CD4-positive, CD25-positive, alpha-beta regulatory T cell (primary cell): ENCODE data around the gene TOP2B. TPM values are rescaled to one million over a fixed set of nuclear protein-coding genes. Genes with fewer than 3 reads are reported as not detected.

Experiments
- ATAC-seq, 2 donors: fragments of 150-1000 bp; cut with Tn5 transposase; one replicate each; pipeline ENCODE4 v1.10.0; 2021; ENCODE audit warnings: low read depth in 2 of 2, moderate number of reproducible peaks in 2 of 2, moderate library complexity in 1 of 2
- DNase-seq, 3 donors: peaks; one replicate each; pipeline versions ENCODE4 v3.0.0 to v3.0.0-alpha.2; 2012 to 2022; ENCODE audit warnings: mixed read lengths in 1 of 3
- H3K27ac ChIP-seq: one replicate; pipeline ENCODE4 v1.7.0; 2013; ENCODE audit warnings: mild to moderate bottlenecking, low read length; ENCODE audit not compliant: insufficient read depth, poor library complexity, severe bottlenecking
- H3K27me3 ChIP-seq: one replicate; pipeline ENCODE4 v1.7.0; 2013; ENCODE audit warnings: low read length; ENCODE audit not compliant: control insufficient read depth, insufficient read depth
- H3K36me3 ChIP-seq: one replicate; pipeline ENCODE4 v1.7.0; 2013; ENCODE audit warnings: mild to moderate bottlenecking, low read length, moderate library complexity; ENCODE audit not compliant: control insufficient read depth, insufficient read depth
- H3K4me1 ChIP-seq: 2 replicates; pipeline ENCODE4 v1.7.0; 2013; ENCODE audit warnings: mild to moderate bottlenecking, low read length; ENCODE audit not compliant: insufficient read depth, control insufficient read depth, poor library complexity, severe bottlenecking
- H3K4me3 ChIP-seq: one replicate; pipeline ENCODE4 v1.7.0; 2013; ENCODE audit warnings: low read depth, mild to moderate bottlenecking, low read length, moderate library complexity
- H3K9me3 ChIP-seq, 2 experiments: 1 replicate in 1 of 2; 2 replicates in 1 of 2; pipeline ENCODE4 v1.7.0; 2013; ENCODE audit warnings: low read length in 2 of 2, mild to moderate bottlenecking in 1 of 2, moderate library complexity in 1 of 2; ENCODE audit not compliant: control insufficient read depth in 2 of 2
- H3K27ac Mint-ChIP-seq, 3 donors: one replicate each; pipeline ENCODE4 v1.8.0; 2020 to 2022; ENCODE audit warnings: mild to moderate bottlenecking in 3 of 3, mixed read lengths in 3 of 3, moderate library complexity in 2 of 3
- H3K27me3 Mint-ChIP-seq: one replicate; pipeline ENCODE4 v1.8.0; 2022; ENCODE audit warnings: mild to moderate bottlenecking, mixed read lengths
- H3K36me3 Mint-ChIP-seq: one replicate; pipeline ENCODE4 v1.8.0; 2020; ENCODE audit warnings: mixed read lengths
- H3K4me1 Mint-ChIP-seq, 4 donors: one replicate each; pipeline ENCODE4 v1.8.0; 2020 to 2022; ENCODE audit warnings: mixed read lengths in 4 of 4, mild to moderate bottlenecking in 1 of 4
- H3K4me3 Mint-ChIP-seq, 4 donors: one replicate each; pipeline ENCODE4 v1.8.0; 2020 to 2022; ENCODE audit warnings: mild to moderate bottlenecking in 4 of 4, mixed read lengths in 4 of 4, moderate library complexity in 3 of 4
- H3K9me3 Mint-ChIP-seq, 7 donors: one replicate each; pipeline ENCODE4 v1.8.0; 2020 to 2022; ENCODE audit warnings: mixed read lengths in 7 of 7, mild to moderate bottlenecking in 3 of 7, moderate library complexity in 2 of 7
- polyA plus RNA-seq, 4 donors: library from polyadenylated mRNA; unstranded; fragments of 300-500 nt; fragmentation: Illumina TruSeq; gene quantifications; one replicate each; pipeline ENCODE4 v1.2.3, GENCODE V29; 2021
- total RNA-seq: library from RNA; stranded (reverse); gene quantifications from one replicate; pipeline ENCODE4 v1.2.3, GENCODE V29; 2022

Gene TOP2B
- total and polyA plus RNA-seq, 5 donors from 2014 or later: 52.8 to 107 (median 58.6) TPM

GRCh38 chr3:25673738-25674298, 9.1 kb upstream of the TOP2B start:
- peaks cover 8% of the 10 kb centered on the region for H3K27me3 ChIP-seq
- Mint-ChIP-seq H3K27ac (no peak overlapping the region), H3K4me1 (no peaks in the 10 kb centered on the region), H3K27me3 (peaks cover 17% of the 10 kb centered on the region), H3K9me3 (no peaks in the 10 kb centered on the region), H3K4me3 (no peak overlapping the region), H3K36me3 (no peaks in the 10 kb centered on the region)
- no peak for ATAC-seq
- DNase-seq: no peak
- H3K4me1 ChIP-seq: no peaks in the 10 kb centered on the region
- H3K27ac ChIP-seq: no peak overlapping the region
- H3K36me3 ChIP-seq: no peaks in the 10 kb centered on the region
- no peak overlapping the region for H3K4me3 ChIP-seq
- no peaks in the 10 kb centered on the region for H3K9me3 ChIP-seq

GRCh38 chr3:25665315-25666280, 891 bp upstream of the TOP2B start:
- no peak for ATAC-seq

GRCh38 chr3:25663869-25664811, 567 bp downstream of the TOP2B start:
- Mint-ChIP-seq H3K4me3 (peak overlapping the region; percentile 98 to 100 (median 99)), H3K9me3 (no peaks in the 10 kb centered on the region), H3K4me1 (peaks cover 14 to 61% (median 49%) of the 10 kb centered on the region in 4 donors), H3K27ac (peak overlapping the region; percentile 97 to 100 (median 99)), H3K27me3 (peaks cover 6% of the 10 kb centered on the region), H3K36me3 (peaks cover under 1% of the 10 kb centered on the region)
- H3K36me3 ChIP-seq: no peaks in the 10 kb centered on the region
- H3K9me3 ChIP-seq: no peaks in the 10 kb centered on the region
- H3K27me3 ChIP-seq: no peaks in the 10 kb centered on the region
- DNase-seq: peak; percentile 60 to 68 (median 61)
- H3K27ac ChIP-seq: peak overlapping the region; percentile 96
- peaks cover 49% of the 10 kb centered on the region for H3K4me1 ChIP-seq
- H3K4me3 ChIP-seq: peak overlapping the region; percentile 98
- ATAC-seq: peak; percentile 30 to 36

More at GRCh38 chr3:25665315-25666280, 891 bp upstream of the TOP2B start:
- Histone ChIP-seq H3K9me3 (no peaks in the 10 kb centered on the region), H3K27ac (peak overlapping the region; percentile 96), H3K4me3 (peak overlapping the region; percentile 92), H3K36me3 (no peaks in the 10 kb centered on the region), H3K4me1 (peaks cover 38% of the 10 kb centered on the region), H3K27me3 (no peaks in the 10 kb centered on the region)
- Mint-ChIP-seq H3K9me3 (no peaks in the 10 kb centered on the region), H3K4me3 (peak overlapping the region; percentile 97 to 99 (median 98)), H3K4me1 (peaks cover 7 to 49% (median 37%) of the 10 kb centered on the region in 4 donors), H3K27me3 (peaks cover 9% of the 10 kb centered on the region), H3K36me3 (no peaks in the 10 kb centered on the region), H3K27ac (peak overlapping the region; percentile 97 to 100 (median 99))
- peak in 2 of 3 donors; percentile 20 to 28 for DNase-seq

GRCh38 chr3:25663347-25663868, 1.3 kb downstream of the TOP2B start:
- no peaks in the 10 kb centered on the region for H3K9me3 ChIP-seq
- Mint-ChIP-seq H3K27me3 (peaks cover 5% of the 10 kb centered on the region), H3K27ac (peak overlapping the region; percentile 97 to 98 (median 98)), H3K9me3 (no peaks in the 10 kb centered on the region), H3K36me3 (peaks cover 4% of the 10 kb centered on the region), H3K4me3 (peak overlapping the region; percentile 98 to 100 (median 99)), H3K4me1 (peaks cover 18 to 67% (median 54%) of the 10 kb centered on the region in 4 donors)
- peak overlapping the region; percentile 96 for H3K27ac ChIP-seq
- DNase-seq (peak; percentile 11 to 62 (median 44)), ATAC-seq (no peak)
- H3K4me3 ChIP-seq: peak overlapping the region; percentile 98
- H3K4me1 ChIP-seq: peaks cover 54% of the 10 kb centered on the region
- no peaks in the 10 kb centered on the region for H3K27me3 ChIP-seq
- H3K36me3 ChIP-seq: no peaks in the 10 kb centered on the region

GRCh38 chr3:25662736-25663320, 1.9 kb downstream of the TOP2B start:
- H3K27ac Mint-ChIP-seq: peak overlapping the region; percentile 46 to 98 (median 97)
- H3K9me3 ChIP-seq: no peaks in the 10 kb centered on the region
- H3K36me3 ChIP-seq: no peaks in the 10 kb centered on the region
- peaks cover 4% of the 10 kb centered on the region for H3K36me3 Mint-ChIP-seq
- H3K4me3 Mint-ChIP-seq: peak overlapping the region; percentile 98 to 100 (median 99)
- H3K27ac ChIP-seq: peak overlapping the region; percentile 96
- H3K4me1 ChIP-seq: peaks cover 54% of the 10 kb centered on the region
- DNase-seq (no peak), ATAC-seq (no peak)
- peaks cover 18 to 68% (median 54%) of the 10 kb centered on the region in 4 donors for H3K4me1 Mint-ChIP-seq
- peak overlapping the region; percentile 98 for H3K4me3 ChIP-seq
- peaks cover 5% of the 10 kb centered on the region for H3K27me3 Mint-ChIP-seq
- H3K9me3 Mint-ChIP-seq: no peaks in the 10 kb centered on the region
- H3K27me3 ChIP-seq: no peaks in the 10 kb centered on the region

- DNase-seq (no peak), ATAC-seq (no peak)
- H3K9me3 ChIP-seq: no peaks in the 10 kb centered on the region
- no peaks in the 10 kb centered on the region for H3K36me3 ChIP-seq
- peak overlapping the region in 2 of 3 donors; percentile 5 to 33 for H3K27ac Mint-ChIP-seq
- peaks cover 5% of the 10 kb centered on the region for H3K27me3 Mint-ChIP-seq
- peaks cover 62% of the 10 kb centered on the region for H3K4me1 ChIP-seq
- H3K4me1 Mint-ChIP-seq: peaks cover 25 to 77% (median 62%) of the 10 kb centered on the region in 4 donors
- peak overlapping the region; percentile 65 to 71 (median 69) for H3K4me3 Mint-ChIP-seq
- H3K4me3 ChIP-seq: peak overlapping the region; percentile 98
- H3K36me3 Mint-ChIP-seq: peaks cover 10% of the 10 kb centered on the region
- H3K9me3 Mint-ChIP-seq: no peaks in the 10 kb centered on the region
- no peaks in the 10 kb centered on the region for H3K27me3 ChIP-seq
- no peak overlapping the region for H3K27ac ChIP-seq
These were observed 2.8 kb downstream of the TOP2B start for GRCh38 chr3:25661694-25662437.
